GM19438 (cell line): Measurements from ENCODE around the gene N4BP2L1.
"Not testable (repeated sequence)": the region's sequence is repeated elsewhere in the genome, so short reads cannot be mapped to it uniquely, and the experiment has no call there.

Experiments
- ATAC-seq: cut with Tn5 transposase; IDR thresholded peaks from one replicate; pipeline ENCODE4 v1.9.1; 2021; ENCODE audit warnings: low read depth; ENCODE audit not compliant: unreplicated experiment

N4BP2L1 gene

DNA sequence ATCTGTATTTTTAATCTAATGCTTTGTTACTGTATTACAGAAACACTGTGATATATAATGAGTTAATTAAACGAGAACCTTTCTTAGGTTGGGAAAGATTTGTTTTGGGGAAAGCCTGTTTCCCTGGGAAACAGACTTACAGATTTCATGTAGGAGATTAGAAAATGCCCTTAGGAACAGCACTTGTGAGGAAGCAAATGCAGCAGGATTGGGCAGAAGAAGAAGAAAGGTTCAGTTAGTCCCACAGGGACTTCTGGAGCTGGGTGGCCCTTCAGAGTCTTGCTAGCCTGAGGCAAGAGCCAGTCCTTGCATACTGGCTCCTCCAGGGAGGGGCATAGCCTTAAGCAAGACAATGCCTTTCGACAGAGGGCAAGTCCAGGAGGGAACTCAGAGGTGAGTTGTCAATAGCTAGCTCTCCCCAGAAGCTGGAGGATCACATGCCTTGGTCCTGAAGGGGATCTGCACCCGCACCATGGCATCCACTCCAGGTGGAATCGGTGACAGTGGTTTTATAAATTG lies 36.8 kb downstream of the N4BP2L1 start:
- no peak for ATAC-seq

DNA sequence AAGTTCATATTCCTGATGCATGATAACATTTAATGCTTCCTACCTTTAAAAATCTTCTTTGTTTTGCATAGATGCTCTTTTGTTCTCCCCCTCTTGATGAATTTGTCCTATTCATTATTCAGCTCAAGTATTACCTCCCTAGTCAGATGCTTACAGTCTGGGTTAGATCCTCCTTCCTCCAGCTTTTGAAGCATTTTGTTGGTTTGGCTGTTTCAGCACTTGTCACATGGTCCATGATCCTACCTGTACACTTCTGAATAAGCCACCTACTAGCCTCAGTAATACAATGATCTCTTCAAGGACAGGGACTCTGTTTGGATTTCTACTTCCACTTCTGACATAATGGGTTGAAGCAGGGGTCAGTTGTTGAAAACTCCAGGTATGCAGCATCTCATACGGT lies 37.4 kb downstream of the N4BP2L1 start:
- ATAC-seq: no peak

DNA sequence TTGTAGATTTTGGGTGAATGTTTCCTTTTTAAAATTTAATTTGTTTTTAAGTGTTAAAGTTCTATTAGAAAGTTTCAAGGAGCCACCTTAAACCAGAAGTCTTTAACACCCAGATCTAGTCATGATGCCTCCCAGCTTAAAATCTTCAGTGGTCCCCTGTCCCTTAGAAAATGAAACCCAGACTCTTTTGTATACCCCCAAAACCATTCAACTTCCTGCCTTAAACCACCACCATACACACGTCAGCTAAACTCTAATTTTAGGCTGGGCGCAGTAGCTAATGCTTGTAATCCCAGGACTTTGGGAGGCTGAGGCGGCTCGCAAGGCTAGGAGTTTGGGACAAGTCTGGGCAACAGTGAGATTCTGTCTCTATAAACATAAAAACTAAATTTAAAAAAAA lies 37.9 kb downstream of the N4BP2L1 start:
- ATAC-seq: peak; percentile 68

DNA sequence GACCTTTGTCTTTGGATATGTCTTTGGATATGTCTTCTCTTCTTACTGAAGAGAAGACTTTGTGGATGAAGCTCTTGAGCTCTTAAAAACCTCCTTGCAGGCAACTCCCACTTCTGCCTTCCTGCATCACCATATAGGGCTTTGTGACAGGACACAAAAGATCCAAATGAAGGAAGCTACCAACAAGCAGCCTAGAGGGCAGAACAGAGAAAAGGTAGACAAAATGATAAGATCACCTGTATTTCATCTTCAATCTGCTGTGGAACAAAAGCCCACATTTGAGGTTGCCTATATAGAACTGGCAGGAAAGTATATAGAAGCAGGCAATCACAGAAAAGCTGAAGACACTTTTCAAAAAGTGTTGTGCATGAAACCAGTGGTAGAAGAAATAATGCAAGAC lies 42.5 kb downstream of the N4BP2L1 start:
- ATAC-seq: no peak

DNA sequence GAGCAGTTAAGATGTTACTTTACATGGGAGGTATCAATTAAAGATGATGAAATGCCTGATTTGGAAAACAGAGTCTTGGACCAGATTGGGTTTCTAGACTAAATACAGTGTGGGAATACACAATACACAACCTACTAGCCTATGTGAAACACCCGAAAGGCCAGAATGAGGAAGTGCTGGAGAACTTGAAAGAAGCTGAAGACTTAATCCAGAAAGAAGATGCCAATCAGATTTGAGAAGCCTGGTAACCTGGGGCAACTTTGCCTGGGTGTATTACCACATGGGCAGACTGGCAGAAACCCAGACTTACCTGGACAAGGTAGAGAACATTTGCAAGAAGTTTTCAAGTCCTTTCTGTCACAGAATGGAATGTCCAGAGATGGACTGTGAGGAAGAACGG lies 43.2 kb downstream of the N4BP2L1 start:
- ATAC-seq: no peak

DNA sequence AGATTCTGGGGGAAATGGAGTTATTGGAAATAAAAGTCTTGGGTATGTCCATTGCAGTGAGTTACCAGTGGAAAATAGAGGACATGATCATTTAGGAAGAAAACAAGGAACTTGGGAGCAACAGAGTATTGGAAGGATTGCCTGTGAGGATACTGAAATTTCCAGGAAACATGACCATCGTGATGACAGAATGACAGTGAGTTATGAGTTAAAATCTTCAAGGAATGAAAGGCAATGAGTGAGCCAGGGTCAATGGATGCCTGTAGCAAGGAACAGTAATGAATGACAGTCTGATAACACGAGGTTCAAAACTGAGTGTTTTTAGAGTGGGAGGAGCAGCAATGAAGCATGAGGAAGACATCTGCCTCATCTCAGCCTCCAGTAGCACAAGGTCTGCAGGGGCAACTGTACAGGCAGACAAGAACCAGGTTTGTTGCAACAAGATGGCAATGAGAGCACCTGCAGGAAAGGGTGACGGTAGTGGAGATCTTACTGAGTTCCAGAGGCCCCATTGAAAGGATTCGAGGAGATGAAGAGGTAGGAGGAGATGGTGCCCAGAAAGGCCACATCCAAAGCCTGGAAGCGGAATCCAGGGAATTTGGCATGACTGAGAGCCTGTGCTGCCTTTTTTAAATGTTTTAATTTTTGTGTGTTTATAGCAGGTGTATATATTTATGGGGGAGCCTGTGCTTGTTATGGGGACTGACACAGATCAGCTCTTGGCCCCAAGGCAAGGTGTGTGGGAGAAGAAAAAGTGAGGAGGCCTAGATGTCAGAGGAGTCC lies 43.9 kb downstream of the N4BP2L1 start:
- no peak for ATAC-seq

DNA sequence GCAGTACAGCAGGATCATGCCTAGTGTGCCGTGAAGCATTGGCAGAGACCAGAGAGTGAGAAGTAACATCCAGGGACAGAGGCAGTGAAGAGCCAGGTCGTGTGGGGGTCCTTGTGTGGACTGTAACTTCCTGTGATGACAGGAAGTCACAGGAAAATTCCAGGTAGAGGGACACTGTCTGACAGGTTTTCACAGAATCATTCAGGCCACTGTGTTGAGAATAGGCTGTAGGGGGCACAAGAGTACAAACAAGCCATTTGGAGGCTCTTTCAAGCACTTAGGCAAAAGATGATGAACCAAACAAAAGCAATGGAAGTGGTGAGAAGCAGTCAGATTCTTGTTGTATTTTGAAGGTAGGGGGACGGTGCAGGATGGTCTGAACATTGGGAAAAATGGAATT lies 46.4 kb downstream of the N4BP2L1 start:
- no peak for ATAC-seq

DNA sequence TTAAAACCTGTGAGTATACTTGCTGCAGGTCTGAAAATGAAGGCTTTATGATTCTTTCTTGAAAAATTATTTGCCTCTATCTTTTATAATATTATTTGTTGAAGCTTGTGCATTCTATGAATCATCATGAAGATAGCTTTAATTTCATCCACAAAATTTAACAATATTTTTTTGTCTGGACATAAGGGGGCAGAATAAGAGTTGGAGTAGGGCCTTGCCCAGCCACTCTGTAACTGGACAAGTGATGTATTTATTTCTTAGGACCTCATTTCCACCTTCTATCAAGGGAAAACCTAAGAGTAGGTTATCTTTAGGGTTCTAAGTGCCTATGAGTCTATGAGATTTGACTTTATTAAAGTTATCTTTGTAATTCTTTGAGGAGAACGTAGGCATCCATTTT lies 49.9 kb downstream of the N4BP2L1 start:
- no peak for ATAC-seq

DNA sequence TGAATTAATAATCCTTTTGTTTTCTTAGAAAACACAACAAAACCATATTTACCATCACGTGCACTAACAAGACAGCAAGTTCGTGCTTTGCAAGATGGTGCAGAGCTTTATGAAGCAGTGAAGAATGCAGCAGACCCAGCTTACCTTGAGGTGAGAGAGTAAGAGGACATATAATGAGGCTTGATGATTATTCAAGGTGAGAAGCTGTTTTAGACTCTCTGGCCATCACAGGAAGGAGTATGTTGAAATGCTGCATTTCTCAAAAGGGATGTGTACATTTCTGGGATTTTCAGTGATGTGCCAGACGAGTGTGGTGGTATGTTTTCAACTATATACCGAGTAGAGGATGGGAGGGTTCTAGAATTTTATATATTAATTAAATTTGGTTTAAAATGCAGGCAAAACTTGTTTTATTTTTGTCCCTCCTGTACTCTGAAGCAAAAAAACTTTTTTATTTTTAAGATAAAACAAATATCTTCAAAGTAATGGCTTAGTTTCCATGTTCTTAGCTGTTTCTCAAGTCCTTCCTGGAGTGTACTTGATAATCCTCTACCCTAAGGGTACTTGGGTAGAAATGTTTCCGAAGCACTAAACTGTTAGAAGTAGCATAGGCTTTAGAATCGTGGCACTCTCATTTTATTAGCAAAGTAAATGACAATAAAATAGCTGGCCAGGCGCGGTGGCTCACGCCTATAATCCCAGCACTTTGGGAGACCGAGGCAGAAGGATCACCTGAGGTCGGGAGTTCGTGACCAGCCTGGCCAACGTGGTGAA lies 51.1 kb downstream of the N4BP2L1 start:
- ATAC-seq: no peak

DNA sequence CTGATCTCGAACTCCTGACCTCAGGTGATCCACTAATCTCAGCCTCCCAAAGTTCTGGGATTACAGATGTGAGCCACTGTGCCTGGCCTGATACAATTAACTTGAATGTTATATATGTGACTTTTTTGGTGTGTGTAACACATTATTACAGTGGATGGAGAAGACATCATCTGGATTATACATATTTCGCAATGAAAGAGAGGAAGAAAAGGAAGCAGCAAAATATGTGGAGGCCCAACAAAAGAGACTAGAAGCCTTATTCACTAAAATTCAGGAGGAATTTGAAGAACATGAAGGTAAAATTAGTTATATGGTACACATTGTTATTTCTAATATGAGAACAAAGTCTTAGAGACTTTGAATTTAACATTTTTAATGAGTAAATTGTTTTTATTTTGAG lies 57.1 kb downstream of the N4BP2L1 start:
- ATAC-seq: no peak

DNA sequence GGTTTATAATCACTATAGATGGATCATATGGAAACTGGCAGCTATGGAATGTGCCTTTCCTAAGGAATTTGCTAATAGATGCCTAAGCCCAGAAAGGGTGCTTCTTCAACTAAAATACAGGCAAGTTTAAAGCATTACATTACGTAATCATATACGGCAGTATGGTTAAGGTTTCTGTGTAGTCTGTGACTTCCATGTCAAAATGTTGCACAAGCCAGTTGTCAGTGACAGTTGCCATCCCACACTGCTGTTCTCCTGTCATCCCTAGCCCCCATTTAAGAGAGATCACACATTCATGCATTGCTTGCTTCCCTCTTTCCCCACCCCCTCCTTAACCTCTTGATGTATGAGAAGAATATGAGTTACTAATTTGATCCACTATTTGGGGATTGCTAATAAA lies 65.4 kb downstream of the N4BP2L1 start:
- ATAC-seq: no peak

DNA sequence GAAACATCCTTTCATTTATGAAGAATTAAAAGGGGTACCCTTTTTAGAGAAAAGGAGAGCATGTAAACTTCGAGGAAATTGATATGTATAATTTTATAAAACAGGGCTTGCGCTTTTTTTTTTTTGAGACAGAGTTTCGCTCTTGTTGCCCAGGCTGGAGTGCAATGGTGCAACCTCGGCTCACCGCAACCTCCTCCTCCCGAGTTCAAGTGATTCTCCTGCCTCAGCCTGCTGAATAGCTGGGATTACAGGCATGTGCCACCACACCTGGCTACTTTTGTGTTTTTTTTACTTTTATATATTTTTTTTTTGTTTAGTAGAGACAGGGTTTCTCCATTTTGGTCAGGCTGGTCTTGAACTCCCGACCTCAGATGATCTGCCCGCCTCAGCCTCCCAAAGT lies 72.0 kb downstream of the N4BP2L1 start:
- not testable (repeated sequence) for ATAC-seq

DNA sequence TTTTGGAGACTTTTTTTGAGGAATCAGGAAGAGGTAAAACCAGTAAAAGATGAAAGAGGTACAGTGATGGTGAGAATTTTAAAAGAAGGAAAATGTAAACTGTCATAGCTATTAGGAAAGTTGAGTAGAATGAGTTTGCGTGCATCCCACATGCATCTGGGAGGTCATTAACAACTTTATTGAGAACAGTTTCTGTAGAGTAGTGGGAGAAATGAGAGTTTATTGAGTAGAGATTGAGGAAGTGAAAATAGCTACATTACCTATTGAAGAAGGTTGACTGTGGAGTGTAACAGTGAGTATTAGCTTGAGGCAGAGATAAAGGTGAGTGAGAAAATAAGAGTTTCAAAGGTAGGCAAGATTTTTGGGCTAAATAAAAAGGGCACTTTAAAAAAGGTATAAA lies 73.9 kb downstream of the N4BP2L1 start:
- ATAC-seq: peak; percentile 56

DNA sequence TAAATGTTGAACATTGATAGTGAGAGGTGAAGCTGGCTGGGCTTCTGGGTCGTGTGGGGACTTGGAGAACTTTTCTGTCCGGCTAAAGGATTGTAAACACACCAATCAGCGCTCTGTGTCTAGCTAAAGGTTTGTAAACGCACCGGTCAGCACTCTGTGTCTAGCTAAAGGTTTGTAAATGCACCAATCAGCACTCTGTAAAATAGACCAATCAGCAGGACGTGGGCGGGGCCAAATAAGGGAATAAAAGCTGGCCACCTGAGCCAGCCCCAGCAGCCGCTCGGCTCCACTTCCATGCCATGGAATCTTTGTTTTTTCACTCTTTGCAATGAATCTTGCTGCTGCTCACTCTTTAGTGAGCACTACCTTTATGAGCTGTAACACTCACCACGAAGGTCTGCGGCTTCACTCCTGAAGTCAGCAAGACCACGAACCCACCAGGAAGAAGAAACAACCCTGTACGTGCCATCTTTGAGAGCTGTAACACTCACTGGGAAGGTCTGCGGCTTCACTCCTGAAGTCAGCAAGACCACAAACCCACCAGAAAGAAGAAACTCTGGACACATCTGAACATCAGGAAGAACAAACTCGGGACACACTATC lies 77.0 kb downstream of the N4BP2L1 start:
- not testable (repeated sequence) for ATAC-seq
